Measurements from ENCODE around the gene RMP24.

Gene RMP24

GRCh38 chr18:35972197-35973000 lies at the start of gene RMP24:
Gene RMP24 (plus strand): TSS chr18:35972679.
- DNase-seq, result peak; percentile 97
- Mint-ChIP-seq H3K4me1 (peaks cover 43% of the 10 kb centered on the region), H3K27ac (peak within 1 kb of the TSS; percentile 92), H3K9me3 (no peaks in the 10 kb centered on the region), H3K27me3 (no peaks in the 10 kb centered on the region), H3K36me3 (ENCODE audit: low read depth) (peaks cover 31% of the 10 kb centered on the region), H3K4me3 (peak within 1 kb of the TSS; percentile 99)
- intact Hi-C loops (cut with micrococcal nuclease), result loop anchor here (1.0 to 5.0 kb wide), 12 partner anchors 95 to 1105 kb away; partner anchors contain the start of genes ELP2, GALNT1, INO80C and MAPRE2

- peaks cover 5% of the 10 kb centered on the region for H3K27me3 Mint-ChIP-seq
These were observed 48.4 kb upstream of the RMP24 start for GRCh38 chr18:35923939-35924684.

GRCh38 chr18:35926884-35927283 lies 45.6 kb upstream of the RMP24 start:
- no peak for DNase-seq
- H3K4me3 Mint-ChIP-seq, result no peak overlapping the region
- H3K36me3 Mint-ChIP-seq (ENCODE audit: low read depth), result no peaks in the 10 kb centered on the region
- H3K27me3 Mint-ChIP-seq, result peaks cover 5% of the 10 kb centered on the region
- no peaks in the 10 kb centered on the region for H3K4me1 Mint-ChIP-seq
- intact Hi-C loops (cut with micrococcal nuclease), result no loop called here
- no peak overlapping the region for H3K27ac Mint-ChIP-seq
- H3K9me3 Mint-ChIP-seq, result no peaks in the 10 kb centered on the region

More at GRCh38 chr18:35923939-35924684, 48.4 kb upstream of the RMP24 start:
- H3K27ac Mint-ChIP-seq, result no peak overlapping the region
- no peaks in the 10 kb centered on the region for H3K36me3 Mint-ChIP-seq (ENCODE audit: low read depth)
- H3K4me3 Mint-ChIP-seq, result no peak overlapping the region
- no peaks in the 10 kb centered on the region for H3K9me3 Mint-ChIP-seq
- intact Hi-C loops (cut with micrococcal nuclease), result no loop called here
- no peak for DNase-seq
- H3K4me1 Mint-ChIP-seq, result no peaks in the 10 kb centered on the region

GRCh38 chr18:35927430-35927829 lies 45.0 kb upstream of the RMP24 start:
- intact Hi-C loops (cut with micrococcal nuclease), result no loop called here
- Mint-ChIP-seq H3K9me3 (no peaks in the 10 kb centered on the region), H3K27me3 (peaks cover 5% of the 10 kb centered on the region), H3K4me1 (no peaks in the 10 kb centered on the region), H3K4me3 (no peak overlapping the region), H3K36me3 (ENCODE audit: low read depth) (no peaks in the 10 kb centered on the region), H3K27ac (no peak overlapping the region)
- no peak for DNase-seq

GRCh38 chr18:35933982-35934381 lies 38.5 kb upstream of the RMP24 start:
- no peaks in the 10 kb centered on the region for H3K4me1 Mint-ChIP-seq
- DNase-seq, result peak; percentile 32
- no peaks in the 10 kb centered on the region for H3K27me3 Mint-ChIP-seq
- no peak overlapping the region for H3K27ac Mint-ChIP-seq
- H3K9me3 Mint-ChIP-seq, result no peaks in the 10 kb centered on the region
- H3K36me3 Mint-ChIP-seq (ENCODE audit: low read depth), result no peaks in the 10 kb centered on the region
- intact Hi-C loops (cut with micrococcal nuclease), result no loop called here
- H3K4me3 Mint-ChIP-seq, result no peak overlapping the region

GRCh38 chr18:35934891-35935290 lies 37.6 kb upstream of the RMP24 start:
- Mint-ChIP-seq H3K27ac (no peak overlapping the region), H3K4me1 (no peaks in the 10 kb centered on the region), H3K27me3 (no peaks in the 10 kb centered on the region), H3K9me3 (no peaks in the 10 kb centered on the region), H3K36me3 (ENCODE audit: low read depth) (no peaks in the 10 kb centered on the region), H3K4me3 (no peak overlapping the region)
- intact Hi-C loops (cut with micrococcal nuclease), result no loop called here
- DNase-seq, result peak; percentile 38

GRCh38 chr18:35935805-35936204 lies 36.7 kb upstream of the RMP24 start:
- Mint-ChIP-seq H3K27ac (no peak overlapping the region), H3K36me3 (ENCODE audit: low read depth) (no peaks in the 10 kb centered on the region), H3K4me3 (no peak overlapping the region), H3K9me3 (no peaks in the 10 kb centered on the region), H3K4me1 (no peaks in the 10 kb centered on the region), H3K27me3 (no peaks in the 10 kb centered on the region)
- DNase-seq, result peak; percentile 39
- intact Hi-C loops (cut with micrococcal nuclease), result no loop called here

GRCh38 chr18:35936951-35937350 lies 35.5 kb upstream of the RMP24 start:
- Mint-ChIP-seq H3K4me1 (no peaks in the 10 kb centered on the region), H3K9me3 (no peaks in the 10 kb centered on the region)

GRCh38 chr18:35938158-35938557 lies 34.3 kb upstream of the RMP24 start:
- Mint-ChIP-seq H3K9me3 (no peaks in the 10 kb centered on the region), H3K27me3 (no peaks in the 10 kb centered on the region), H3K27ac (no peak overlapping the region), H3K36me3 (ENCODE audit: low read depth) (no peaks in the 10 kb centered on the region), H3K4me3 (no peak overlapping the region), H3K4me1 (no peaks in the 10 kb centered on the region)
- intact Hi-C loops (cut with micrococcal nuclease), result no loop called here
- DNase-seq, result peak; percentile 12

More at GRCh38 chr18:35936951-35937350, 35.5 kb upstream of the RMP24 start:
- intact Hi-C loops (cut with micrococcal nuclease), result no loop called here
- peak; percentile 33 for DNase-seq
- Mint-ChIP-seq H3K4me3 (no peak overlapping the region), H3K36me3 (ENCODE audit: low read depth) (no peaks in the 10 kb centered on the region), H3K27me3 (no peaks in the 10 kb centered on the region), H3K27ac (no peak overlapping the region)

GRCh38 chr18:35938562-35938961 lies 33.9 kb upstream of the RMP24 start:
- H3K9me3 Mint-ChIP-seq, result no peaks in the 10 kb centered on the region
- H3K4me3 Mint-ChIP-seq, result no peak overlapping the region
- DNase-seq, result peak; percentile 11
- H3K4me1 Mint-ChIP-seq, result no peaks in the 10 kb centered on the region
- no peaks in the 10 kb centered on the region for H3K36me3 Mint-ChIP-seq (ENCODE audit: low read depth)
- no peaks in the 10 kb centered on the region for H3K27me3 Mint-ChIP-seq
- intact Hi-C loops (cut with micrococcal nuclease), result no loop called here
- no peak overlapping the region for H3K27ac Mint-ChIP-seq

GRCh38 chr18:35939138-35939537 lies 33.3 kb upstream of the RMP24 start:
- peak; percentile 49 for DNase-seq
- H3K27me3 Mint-ChIP-seq, result no peaks in the 10 kb centered on the region
- intact Hi-C loops (cut with micrococcal nuclease), result no loop called here
- H3K27ac Mint-ChIP-seq, result no peak overlapping the region
- no peak overlapping the region for H3K4me3 Mint-ChIP-seq
- no peaks in the 10 kb centered on the region for H3K36me3 Mint-ChIP-seq (ENCODE audit: low read depth)
- H3K4me1 Mint-ChIP-seq, result no peaks in the 10 kb centered on the region
- no peaks in the 10 kb centered on the region for H3K9me3 Mint-ChIP-seq

GRCh38 chr18:35941299-35941698 lies 31.2 kb upstream of the RMP24 start:
- H3K4me3 Mint-ChIP-seq, result no peak overlapping the region
- H3K36me3 Mint-ChIP-seq (ENCODE audit: low read depth), result no peaks in the 10 kb centered on the region
- intact Hi-C loops (cut with micrococcal nuclease), result no loop called here
- peak; percentile 26 for DNase-seq
- H3K27me3 Mint-ChIP-seq, result no peaks in the 10 kb centered on the region
- no peak overlapping the region for H3K27ac Mint-ChIP-seq
- H3K4me1 Mint-ChIP-seq, result no peaks in the 10 kb centered on the region
- no peaks in the 10 kb centered on the region for H3K9me3 Mint-ChIP-seq

GRCh38 chr18:35942133-35942532 lies 30.3 kb upstream of the RMP24 start:
- no peak overlapping the region for H3K4me3 Mint-ChIP-seq
- no peaks in the 10 kb centered on the region for H3K4me1 Mint-ChIP-seq
- no peaks in the 10 kb centered on the region for H3K27me3 Mint-ChIP-seq
- no peak for DNase-seq
- H3K36me3 Mint-ChIP-seq (ENCODE audit: low read depth), result no peaks in the 10 kb centered on the region
- intact Hi-C loops (cut with micrococcal nuclease), result no loop called here
- H3K9me3 Mint-ChIP-seq, result peaks cover 3% of the 10 kb centered on the region
- H3K27ac Mint-ChIP-seq, result no peak overlapping the region

GRCh38 chr18:35942661-35943060 lies 29.8 kb upstream of the RMP24 start:
- no peaks in the 10 kb centered on the region for H3K27me3 Mint-ChIP-seq
- H3K9me3 Mint-ChIP-seq, result peaks cover 3% of the 10 kb centered on the region
- no peak overlapping the region for H3K27ac Mint-ChIP-seq
- peak; percentile 27 for DNase-seq
- no peaks in the 10 kb centered on the region for H3K36me3 Mint-ChIP-seq (ENCODE audit: low read depth)
- intact Hi-C loops (cut with micrococcal nuclease), result no loop called here
- no peak overlapping the region for H3K4me3 Mint-ChIP-seq
- no peaks in the 10 kb centered on the region for H3K4me1 Mint-ChIP-seq

Data from activated CD4-positive, alpha-beta T cell treated with anti-CD3 and anti-CD28 coated beads, Interleukin-2, amount 10 ng/mL, durations not matched to agents 24 days and 14 days (primary cell).